GM18508 (cell line): Measurements from ENCODE around the gene ACER3.
"Not testable (repeated sequence)": the region's sequence is repeated elsewhere in the genome, so short reads cannot be mapped to it uniquely, and the experiment has no call there.

ENCODE experiments used
- ATAC-seq: cut with Tn5 transposase; IDR thresholded peaks from one replicate; pipeline ENCODE4 v1.9.1; 2021; ENCODE audit warnings: moderate number of reproducible peaks; ENCODE audit not compliant: insufficient read depth, unreplicated experiment

The ACER3 gene

GRCh38 chr11:76911415-76911808, 50.7 kb downstream of the ACER3 start:
- ATAC-seq, result no peak

GRCh38 chr11:76916712-76917111, 56.0 kb downstream of the ACER3 start:
- no peak for ATAC-seq

GRCh38 chr11:76918941-76919386, 58.2 kb downstream of the ACER3 start:
- no peak for ATAC-seq

DNA sequence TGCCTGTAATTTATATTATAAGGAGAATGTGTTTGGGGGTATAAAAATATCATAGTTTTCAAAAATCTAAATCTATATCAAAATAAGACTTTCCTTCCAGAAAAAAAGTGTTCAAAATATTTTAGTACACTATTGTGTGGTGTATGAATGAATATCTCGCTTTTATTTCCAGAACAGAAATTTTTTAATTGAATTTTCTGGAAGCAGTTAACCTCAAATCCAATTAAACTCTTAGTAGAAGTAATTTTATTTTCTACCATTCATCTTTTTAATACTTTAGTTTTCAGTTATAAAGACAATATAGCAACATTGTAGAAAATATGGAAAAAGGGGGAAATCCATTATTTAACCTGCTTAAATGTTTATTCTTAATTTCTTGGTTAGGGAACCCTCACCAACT, 58.7 kb downstream of the ACER3 start:
- ATAC-seq, result no peak

DNA sequence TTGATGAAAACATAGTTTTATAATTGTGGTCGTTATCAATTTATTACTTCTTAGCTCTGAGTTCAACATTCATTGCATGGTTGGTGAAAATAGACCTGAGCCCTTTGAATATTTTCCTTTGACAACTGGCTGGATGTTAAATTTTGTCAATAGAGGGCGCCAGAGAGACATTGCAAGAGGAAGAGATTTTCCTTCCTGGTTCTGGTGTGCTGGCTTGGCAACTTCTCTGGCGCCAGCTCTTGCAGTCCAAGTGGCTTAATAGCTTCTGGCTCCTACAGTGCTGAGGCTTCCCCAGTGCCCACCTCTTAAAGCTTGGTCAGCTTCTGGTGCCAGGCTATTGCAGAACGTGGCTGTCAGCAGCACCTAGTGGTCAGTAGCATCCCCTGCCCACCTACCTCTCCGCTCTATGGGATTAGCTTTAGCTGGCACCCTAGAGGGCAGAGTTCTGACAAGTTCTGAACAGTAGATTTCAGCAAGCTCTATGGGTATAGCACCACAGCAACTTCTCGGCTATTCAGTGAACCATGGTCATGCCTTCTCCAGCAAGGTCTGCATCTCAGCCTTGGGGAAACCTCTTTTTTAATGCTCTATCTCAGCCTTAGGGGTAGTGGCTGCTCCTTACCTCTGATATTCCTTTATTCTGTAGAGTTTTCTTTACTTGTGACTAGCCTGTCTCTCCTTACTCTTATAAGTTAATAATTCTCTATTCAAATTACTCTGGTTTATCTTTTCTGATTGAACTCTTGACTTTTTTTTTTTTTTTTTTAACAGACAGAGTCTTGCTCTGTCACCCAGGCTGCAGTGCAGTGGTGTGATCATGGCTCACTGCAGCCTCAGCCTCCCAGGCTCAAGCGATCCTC, 59.4 kb downstream of the ACER3 start:
- ATAC-seq, result no peak

DNA sequence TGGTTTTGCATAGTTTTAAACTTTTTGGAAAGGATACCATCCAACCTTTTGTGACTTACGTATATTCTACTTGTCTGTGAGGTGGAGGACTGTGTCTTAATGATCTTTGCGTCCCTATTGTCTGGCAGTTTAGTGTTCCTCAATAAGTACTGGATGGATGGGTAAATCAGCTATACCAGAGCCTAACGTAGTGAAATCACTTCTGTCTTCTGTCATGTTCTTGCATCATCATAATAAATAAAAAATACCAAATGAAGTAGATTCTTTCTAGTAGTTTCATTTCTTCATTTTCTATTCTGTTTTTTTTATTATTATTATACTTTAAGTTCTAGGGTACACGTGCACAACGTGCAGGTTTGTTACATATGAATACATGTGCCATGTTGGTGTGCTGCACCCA, 66.4 kb downstream of the ACER3 start:
- ATAC-seq, result no peak

GRCh38 chr11:76935042-76935441, 74.3 kb downstream of the ACER3 start:
- no peak for ATAC-seq

DNA sequence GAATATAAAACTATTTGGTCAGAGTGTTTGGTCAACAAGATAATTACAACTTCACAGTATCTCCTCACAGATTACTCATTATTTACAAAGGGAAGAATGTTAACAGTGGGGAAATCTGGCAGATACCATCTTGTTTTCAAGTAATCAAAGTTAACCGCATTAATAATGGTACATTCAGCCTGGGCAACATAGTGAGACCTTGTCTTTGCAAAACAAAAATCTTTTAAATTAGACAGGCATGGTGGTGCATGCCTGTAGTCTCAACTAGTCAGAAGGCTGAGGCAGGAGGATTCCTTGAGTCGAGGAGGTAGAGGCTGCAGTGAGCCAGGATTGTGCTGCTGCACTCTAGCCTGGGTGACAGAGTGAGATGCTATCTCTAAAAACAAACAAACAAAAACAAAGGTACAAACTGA, 78.5 kb downstream of the ACER3 start:
- no peak for ATAC-seq

DNA sequence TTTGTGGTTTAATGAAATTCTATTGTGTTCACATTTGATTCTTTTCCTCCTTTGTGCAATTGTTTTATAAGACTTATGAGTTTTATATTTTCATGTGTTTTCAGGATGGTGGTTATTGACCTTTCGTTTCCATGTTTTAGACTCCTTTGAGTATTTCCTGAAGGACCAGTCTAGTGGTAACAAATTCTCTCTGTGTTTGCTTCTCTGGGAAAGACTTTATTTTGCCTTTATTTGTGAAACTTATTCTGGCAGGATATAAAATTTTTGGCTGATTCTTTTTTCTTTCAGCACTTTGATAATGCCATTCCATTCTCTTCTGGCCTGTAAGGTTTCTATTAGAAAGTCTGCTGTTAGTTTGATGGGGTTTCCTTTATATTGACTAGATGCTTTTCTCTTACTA, 83.5 kb downstream of the ACER3 start:
- no peak for ATAC-seq

DNA sequence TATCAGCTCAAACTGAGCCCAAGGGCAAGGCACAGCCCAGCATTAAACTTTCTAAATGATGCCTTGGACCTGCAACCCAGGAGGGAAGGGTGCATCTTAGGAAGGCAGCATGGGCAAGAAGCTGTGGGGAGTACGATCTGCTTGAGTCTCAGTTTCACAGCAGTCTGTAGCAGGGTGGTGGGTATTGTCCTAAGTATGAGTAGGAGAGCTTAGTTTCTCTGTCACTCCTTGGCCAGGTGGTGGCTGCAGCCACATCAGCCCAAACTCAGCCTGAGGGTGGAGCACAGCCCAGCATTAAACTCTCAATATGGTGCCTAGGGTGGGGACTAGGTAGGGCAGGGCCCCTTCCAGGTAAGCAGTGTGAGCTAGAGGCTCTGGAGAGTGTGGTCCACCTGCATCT, 85.5 kb downstream of the ACER3 start:
- ATAC-seq, result no peak

GRCh38 chr11:76947190-76947589, 86.5 kb downstream of the ACER3 start:
- ATAC-seq, result no peak

DNA sequence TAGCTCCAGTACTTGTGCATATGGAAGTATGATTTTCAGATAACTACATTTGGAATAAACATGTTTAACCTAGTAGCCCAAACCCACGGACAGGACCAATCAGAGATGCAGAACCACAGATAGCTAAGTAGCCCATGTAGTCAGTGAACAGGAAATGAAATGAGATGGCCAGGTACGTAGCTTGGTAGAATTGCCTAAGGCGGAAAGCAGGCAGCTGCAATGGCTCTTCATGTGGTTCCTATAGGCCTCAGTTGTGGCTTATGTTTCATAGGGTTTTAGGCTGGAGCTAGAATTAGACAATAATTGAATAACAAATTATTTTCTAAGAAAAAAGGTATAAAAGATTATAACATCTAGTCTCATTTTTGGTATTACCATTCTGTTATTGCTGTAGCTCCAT, 87.1 kb downstream of the ACER3 start:
- no peak for ATAC-seq

DNA sequence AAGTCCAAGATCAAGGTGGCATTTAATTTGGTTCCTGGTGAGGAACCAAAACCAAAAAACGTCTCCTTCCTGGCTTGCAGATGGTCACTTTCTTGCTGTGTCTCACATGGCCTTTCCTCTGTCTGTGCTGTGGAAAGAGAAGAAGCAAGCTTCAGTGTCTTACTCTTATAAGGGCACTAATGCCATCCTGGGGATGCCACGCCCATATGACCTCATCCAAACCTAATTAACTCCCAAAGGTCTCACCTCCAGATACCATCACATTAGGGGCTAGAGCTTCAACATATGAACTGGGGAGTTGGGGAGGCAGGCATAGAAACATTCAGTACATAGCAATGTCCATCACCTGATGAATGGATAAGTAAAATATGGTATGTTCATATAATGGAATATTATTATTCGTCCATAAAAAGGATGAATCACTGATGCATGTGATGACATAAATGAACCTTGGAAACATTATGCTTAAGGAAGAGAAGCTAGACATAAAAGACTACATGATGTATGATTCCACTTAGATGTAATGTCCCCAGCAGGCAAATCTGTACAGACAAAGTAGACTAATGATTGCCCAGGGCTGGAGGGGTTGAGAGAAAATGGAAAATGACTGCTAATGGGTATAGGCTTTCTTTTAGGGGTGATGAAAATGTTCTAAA, 94.9 kb downstream of the ACER3 start:
- ATAC-seq, result no peak

DNA sequence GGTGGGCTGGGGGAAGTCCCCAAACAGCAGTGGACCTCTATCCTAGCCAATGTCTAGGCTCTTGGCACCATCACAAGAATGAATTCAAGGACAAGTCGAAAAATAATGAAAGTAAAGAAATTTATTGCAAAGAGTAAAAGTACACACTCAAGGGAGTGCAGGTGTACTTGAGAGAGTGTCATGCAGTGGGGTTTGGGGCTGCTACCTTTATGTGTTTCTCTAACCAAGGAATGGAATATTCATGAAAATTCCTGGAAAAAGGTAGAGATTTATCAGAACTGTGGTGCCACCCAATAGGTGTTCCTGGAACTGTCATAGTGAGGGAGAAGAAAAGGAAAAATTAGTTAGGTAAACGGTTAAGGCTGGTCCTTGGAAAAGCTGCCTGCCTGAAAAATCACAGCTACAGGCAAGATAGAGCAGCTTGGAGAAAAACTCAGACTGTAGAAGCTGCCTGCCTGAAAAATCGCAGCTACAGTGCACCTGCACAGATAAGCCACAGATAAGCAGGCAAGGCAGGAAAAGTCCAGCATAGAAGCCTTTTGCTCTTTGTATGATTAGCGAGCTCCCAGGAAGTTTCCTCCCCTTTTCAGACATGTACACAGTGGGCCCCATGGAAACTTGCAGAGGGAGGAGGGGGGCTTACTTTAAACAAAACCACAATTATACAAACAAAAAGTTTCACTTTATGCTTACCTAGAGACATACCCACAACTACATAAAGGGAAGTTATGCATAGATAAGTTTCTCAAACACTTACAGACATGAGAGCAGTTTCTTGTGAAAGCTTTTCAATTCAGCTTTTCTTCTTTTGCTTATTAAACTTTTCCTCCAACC, 102.1 kb downstream of the ACER3 start:
- peak; percentile 68 for ATAC-seq

GRCh38 chr11:76963417-76964168, 102.9 kb downstream of the ACER3 start:
- not testable (repeated sequence) for ATAC-seq

DNA sequence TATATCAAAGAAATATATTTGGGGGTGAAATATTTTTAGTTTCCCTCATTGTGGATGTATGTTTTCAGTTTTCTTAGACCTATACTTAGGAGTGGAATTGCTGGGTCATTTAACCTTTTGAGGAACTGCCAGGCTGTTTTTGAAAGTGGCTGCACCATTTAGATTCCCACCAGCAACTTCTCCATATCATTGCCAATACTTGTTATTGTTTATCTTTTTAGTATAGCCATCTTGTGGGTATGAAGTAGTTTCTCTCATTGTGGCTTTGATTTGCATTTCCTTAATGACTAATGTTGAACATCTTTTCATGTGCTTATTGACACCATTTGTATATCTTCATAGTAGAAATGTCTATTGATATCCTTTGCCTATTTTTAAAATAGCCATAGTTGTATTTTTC, 111.3 kb downstream of the ACER3 start:
- no peak for ATAC-seq

GRCh38 chr11:76974179-76974891, 113.6 kb downstream of the ACER3 start:
- ATAC-seq, result no peak

GRCh38 chr11:76975513-76975912, 114.8 kb downstream of the ACER3 start:
- no peak for ATAC-seq

GRCh38 chr11:76977791-76978190, 117.1 kb downstream of the ACER3 start:
- ATAC-seq, result no peak

DNA sequence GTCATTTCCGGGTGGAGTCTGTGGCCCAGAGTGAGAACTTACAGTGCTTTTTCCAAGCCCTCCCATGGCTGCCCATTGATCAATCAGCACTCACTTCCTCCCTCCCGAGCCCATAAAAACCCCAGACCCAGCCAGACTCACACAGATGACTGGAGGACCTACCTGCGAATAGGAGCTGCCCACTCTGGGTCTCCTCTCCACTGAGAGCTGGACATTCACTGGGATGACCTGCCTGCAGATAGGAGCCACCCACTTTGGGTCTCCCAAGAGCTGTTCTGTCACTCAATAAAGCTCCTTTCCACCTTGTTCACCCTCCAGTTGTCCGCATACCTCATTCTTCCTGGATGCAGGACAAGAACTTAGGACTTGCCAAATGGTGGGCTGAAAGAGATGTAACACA, 117.5 kb downstream of the ACER3 start:
- ATAC-seq, result no peak
